Astrocyte of the spinal cord (primary cell): ENCODE results near the gene PCSK5.
"Not testable (repeated sequence)": the region's sequence is repeated elsewhere in the genome, so short reads cannot be mapped to it uniquely, and the experiment has no call there.

Experiments
- DNase-seq: peaks from one replicate; pipeline ENCODE4 v3.0.0; 2011; ENCODE audit warnings: low read depth, low spot score
- H3K4me3 ChIP-seq: 2 replicates; pipeline ENCODE4 v1.5.1; 2011; ENCODE audit warnings: low read depth, mild to moderate bottlenecking, low read length, moderate library complexity
- CTCF ChIP-seq: IDR thresholded peaks from 2 replicates; pipeline ENCODE4 v1.5.1; 2012; ENCODE audit warnings: low read depth, mild to moderate bottlenecking, low read length, inconsistent platforms
- in situ Hi-C: cut with HindIII; loops from 2 replicates; pipeline ENCODE4 v1.10.0; 2017; ENCODE audit warnings: low sequenced_read_pairs

Gene PCSK5

GRCh38 chr9:75962662-75963036 lies 72.2 kb downstream of the PCSK5 start:
- DNase-seq: no peak
- no peak overlapping the region for H3K4me3 ChIP-seq
- in situ Hi-C loops: no loop called here
- no peak for TF ChIP-seq CTCF

GRCh38 chr9:75963321-75963720 lies 72.8 kb downstream of the PCSK5 start:
- DNase-seq, H3K4me3 ChIP-seq, in situ Hi-C loops: not testable (repeated sequence)

GRCh38 chr9:75964427-75964826 lies 74.0 kb downstream of the PCSK5 start:
- no peak for DNase-seq
- H3K4me3 ChIP-seq: no peak overlapping the region
- TF ChIP-seq CTCF: no peak
- in situ Hi-C loops: no loop called here

GRCh38 chr9:75965231-75965630 lies 74.8 kb downstream of the PCSK5 start:
- TF ChIP-seq CTCF: no peak
- in situ Hi-C loops: no loop called here
- no peak overlapping the region for H3K4me3 ChIP-seq
- no peak for DNase-seq

- no peak for DNase-seq
- in situ Hi-C loops: no loop called here
- TF ChIP-seq CTCF: no peak
- no peak overlapping the region for H3K4me3 ChIP-seq
Measured at GRCh38 chr9:75967556-75967955, 77.1 kb downstream of the PCSK5 start.

GRCh38 chr9:75974016-75974766 lies 83.7 kb downstream of the PCSK5 start:
- TF ChIP-seq CTCF: no peak
- no peak overlapping the region for H3K4me3 ChIP-seq
- in situ Hi-C loops: no loop called here
- no peak for DNase-seq

GRCh38 chr9:75975071-75975470 lies 84.6 kb downstream of the PCSK5 start:
- TF ChIP-seq CTCF: no peak
- no peak for DNase-seq
- in situ Hi-C loops: no loop called here
- H3K4me3 ChIP-seq: no peak overlapping the region
